ENCODE measurements around the gene ELK3.
A peak's percentile ranks its signal among the peaks of the same experiment; 100 is the strongest.

ELK3 gene

GRCh38 chr12:96153131-96153725 lies 40.9 kb upstream of the ELK3 start (continued):
- no peak for TF ChIP-seq ZNF280C (tag by site-specific recombination; IDR thresholded peaks at IDR 0.05)
- no peak for TF ChIP-seq ZNF837 (tag by site-specific recombination; IDR thresholded peaks at IDR 0.05)
- TF ChIP-seq ZNF146 (tag by site-specific recombination; IDR thresholded peaks at IDR 0.05), result no peak
- no peak for TF ChIP-seq RBAK (tag by site-specific recombination; IDR thresholded peaks at IDR 0.05)
- no peak for TF ChIP-seq ZSCAN30 (tag by site-specific recombination; IDR thresholded peaks at IDR 0.05)
- TF ChIP-seq ZNF571 (tag by site-specific recombination; IDR thresholded peaks at IDR 0.05), result no peak
- TF ChIP-seq ZNF16 (tag by site-specific recombination; IDR thresholded peaks at IDR 0.05; ENCODE audit: low read depth), result no peak
- TF ChIP-seq TRIM28 (IDR thresholded peaks at IDR 0.05; ENCODE audit: borderline replicate concordance, low read length), result no peak

- CTCF ChIA-PET, result interaction anchor here (0.8 kb wide), 1 partner anchor 362 kb away, joined by 4 read pairs; no protein-coding TSS in a partner anchor
- Histone ChIP-seq H3K27ac (ENCODE audit: extremely low read depth, low read depth, low read length) (no peak overlapping the region), H3K9me3 (ENCODE audit: control insufficient read depth, insufficient read depth, low read depth, low read length) (no peaks in the 10 kb centered on the region), H3K4me3 (ENCODE audit: low read depth, low read length) (no peak overlapping the region), H3K4me1 (ENCODE audit: control insufficient read depth, insufficient read depth, low read length) (no peaks in the 10 kb centered on the region), H3K36me3 (ENCODE audit: control insufficient read depth in 2 of 2, insufficient read depth in 1 of 2, low read length in 2 of 2) (no peaks in the 10 kb centered on the region)
- POLR2A ChIA-PET, result no interaction called here
- TF ChIP-seq ZSCAN23 (tag by site-specific recombination; IDR thresholded peaks at IDR 0.05) (no peak), ZIC2 (tag by site-specific recombination; IDR thresholded peaks at IDR 0.05) (0 out of 2 replicates have a peak, but pooled peaks have one; percentile 4)
Measured at GRCh38 chr12:96155181-96155580, 39.0 kb upstream of the ELK3 start.

- Histone ChIP-seq H3K36me3 (ENCODE audit: control insufficient read depth in 2 of 2, insufficient read depth in 1 of 2, low read length in 2 of 2) (no peaks in the 10 kb centered on the region), H3K4me3 (ENCODE audit: low read depth, low read length) (no peak overlapping the region), H3K9me3 (ENCODE audit: control insufficient read depth, insufficient read depth, low read depth, low read length) (no peaks in the 10 kb centered on the region), H3K4me1 (ENCODE audit: control insufficient read depth, insufficient read depth, low read length) (no peaks in the 10 kb centered on the region), H3K27ac (ENCODE audit: extremely low read depth, low read depth, low read length) (no peak overlapping the region)
- TF ChIP-seq ZNF221 (tag by site-specific recombination; IDR thresholded peaks at IDR 0.05; ENCODE audit: borderline replicate concordance), result no peak
- no peak for TF ChIP-seq ZNF580 (tag by site-specific recombination; IDR thresholded peaks at IDR 0.05)
- TF ChIP-seq ZNF626 (tag by site-specific recombination; IDR thresholded peaks at IDR 0.05), result no peak
- no peak for TF ChIP-seq ZNF701 (tag by site-specific recombination; IDR thresholded peaks at IDR 0.05)
- TF ChIP-seq KLF10 (tag by site-specific recombination; IDR thresholded peaks at IDR 0.05), result no peak
- no peak for TF ChIP-seq CTCF (tag by site-specific recombination; IDR thresholded peaks at IDR 0.05)
- no peak for TF ChIP-seq ZNF548 (tag by site-specific recombination; IDR thresholded peaks at IDR 0.05)
- no peak for TF ChIP-seq PRDM10 (tag by site-specific recombination; IDR thresholded peaks at IDR 0.05)
- TF ChIP-seq ZNF639 (tag by site-specific recombination; IDR thresholded peaks at IDR 0.05), result no peak
- POLR2A ChIA-PET, result no interaction called here
- CTCF ChIA-PET, result no interaction called here
Measured at GRCh38 chr12:96155781-96156180, 38.4 kb upstream of the ELK3 start.

Data from HEK293 (cell line).